HG02763 (cell line): Measurements from ENCODE around the gene IL36RN.

Experiments
- ATAC-seq: cut with Tn5 transposase; IDR thresholded peaks from one replicate; pipeline ENCODE4 v1.9.1; 2021; ENCODE audit warnings: mild to moderate bottlenecking, moderate library complexity; ENCODE audit not compliant: unreplicated experiment

The IL36RN gene

DNA sequence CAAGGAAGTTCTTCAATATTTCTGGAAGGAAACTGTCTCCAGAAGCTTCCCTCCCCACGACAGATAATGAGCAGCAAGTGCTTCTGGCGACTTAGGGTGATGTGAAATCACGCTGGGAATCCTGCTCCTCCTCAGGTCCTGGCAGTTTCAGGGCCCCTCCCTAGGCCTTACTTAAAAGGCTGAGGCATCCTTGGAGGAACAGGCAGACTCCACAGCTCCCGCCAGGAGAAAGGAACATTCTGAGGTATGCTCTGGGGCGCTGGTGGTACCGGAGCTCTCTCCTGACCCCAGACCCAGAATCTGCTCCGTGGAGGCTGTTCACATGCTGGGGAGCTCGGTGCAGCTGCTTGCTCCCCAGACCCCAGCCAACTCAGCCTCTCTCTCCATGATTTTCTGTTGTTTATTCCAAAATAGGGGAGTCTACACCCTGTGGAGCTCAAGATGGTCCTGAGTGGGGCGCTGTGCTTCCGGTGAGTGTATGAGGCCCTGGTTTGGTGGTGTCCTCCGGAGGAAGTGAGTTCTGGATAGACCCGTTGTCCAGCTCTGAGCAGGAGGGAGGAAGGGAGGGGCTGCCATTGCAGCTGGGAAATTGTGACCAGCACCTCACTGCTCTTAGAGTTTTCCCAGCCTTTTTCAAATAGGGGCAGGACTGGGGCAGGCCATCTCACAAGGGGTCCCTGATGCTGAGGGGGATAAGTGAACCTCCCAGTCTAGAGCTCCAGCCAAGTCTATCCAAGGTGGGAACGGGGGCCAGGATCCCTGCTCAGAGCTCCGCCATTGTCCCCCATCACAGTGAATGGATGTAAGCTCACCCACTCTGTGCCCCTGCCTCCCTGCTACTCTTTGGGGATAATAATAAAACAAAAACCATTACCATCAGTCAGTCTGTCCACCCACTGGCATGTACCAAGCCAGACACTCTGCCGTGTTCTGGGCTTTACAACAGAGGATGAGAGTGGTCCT lies at the start of gene IL36RN:
TSS of gene IL36RN (plus strand) at position 201 of the 963 bp plus-strand sequence. CDS start at position 442, 241 bp downstream.
- ATAC-seq = no peak

DNA sequence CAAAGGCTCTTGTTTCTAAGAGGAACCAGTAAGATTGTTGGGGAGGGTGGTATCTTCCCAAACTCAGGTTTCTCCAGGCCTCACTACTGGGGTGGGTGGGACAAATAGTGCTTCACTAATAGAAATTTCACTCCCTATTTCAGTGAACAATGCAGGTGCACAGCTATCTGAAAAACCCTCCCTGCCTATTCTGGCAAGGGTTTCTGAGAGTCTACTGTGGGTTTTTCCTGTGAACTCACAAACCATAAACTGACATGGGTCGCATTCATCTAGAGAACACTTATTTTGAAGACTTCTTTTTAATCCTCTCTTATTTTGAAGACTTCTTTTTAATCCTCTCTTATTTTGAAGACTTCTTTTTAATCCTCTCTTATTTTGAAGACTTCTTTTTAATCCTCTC lies 49.4 kb upstream of the IL36RN start:
- ATAC-seq = no peak

GRCh38 chr2:113010088-113010487 lies 48.9 kb upstream of the IL36RN start:
- no peak for ATAC-seq

DNA sequence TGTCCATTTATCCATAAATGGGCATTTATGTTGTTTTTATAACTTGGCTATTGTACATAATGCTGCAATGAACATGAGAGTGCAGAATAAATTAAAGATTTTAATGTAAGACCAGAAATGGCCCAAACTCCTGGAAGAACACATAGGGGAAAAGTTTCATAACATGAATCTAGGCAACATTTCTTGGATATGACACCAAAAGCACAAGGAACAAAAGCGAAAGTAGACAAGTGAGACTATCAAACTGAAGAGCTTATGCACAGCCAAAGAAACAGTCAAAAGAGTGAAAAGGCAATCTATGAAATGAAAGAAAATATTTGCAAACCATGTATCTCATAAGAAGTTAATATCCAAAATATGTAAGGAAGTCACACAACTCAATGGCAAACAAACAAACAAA lies 47.9 kb upstream of the IL36RN start:
- ATAC-seq = no peak

DNA sequence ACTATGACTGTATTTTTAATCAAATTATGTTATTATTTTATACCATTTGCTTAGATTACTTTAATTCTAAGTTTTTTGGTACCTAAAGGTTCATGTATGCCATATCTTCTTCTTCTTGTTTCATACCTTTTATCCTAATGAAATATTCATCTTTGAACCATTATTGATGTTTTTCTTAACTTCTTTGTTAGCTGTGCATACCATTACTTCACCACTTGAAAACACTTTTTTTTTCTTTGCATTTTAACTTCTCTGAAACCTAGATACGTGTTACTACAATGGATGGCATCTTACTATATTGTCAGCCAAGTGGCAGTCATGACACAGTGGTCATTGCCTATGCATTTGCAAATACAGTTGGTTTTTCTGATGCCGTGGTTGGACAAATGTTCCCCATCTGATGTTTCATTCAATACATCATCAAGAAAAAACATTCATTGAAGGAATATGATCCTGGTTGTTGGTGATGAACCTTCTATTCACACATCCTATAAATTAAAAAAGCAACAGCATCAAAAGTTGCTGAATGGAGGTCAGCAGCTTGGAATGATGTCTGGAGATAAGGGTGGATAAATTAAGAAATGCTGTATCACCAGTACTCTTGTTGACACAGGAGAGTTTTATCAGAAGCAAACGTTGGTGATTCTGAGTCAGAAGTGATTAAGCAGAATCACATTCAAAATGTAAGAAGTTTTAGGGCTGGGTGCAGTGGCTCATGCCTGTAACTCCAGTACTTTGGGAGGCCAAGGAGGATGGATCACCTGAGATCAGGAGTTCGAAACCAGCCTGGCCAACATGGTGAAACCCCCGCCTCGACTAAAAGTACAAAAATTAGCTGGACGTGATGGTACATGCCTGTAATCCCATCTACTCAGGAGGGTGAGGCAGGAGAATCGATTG lies 46.3 kb upstream of the IL36RN start:
- no peak for ATAC-seq

GRCh38 chr2:113013336-113013661 lies 45.7 kb upstream of the IL36RN start:
- no peak for ATAC-seq

DNA sequence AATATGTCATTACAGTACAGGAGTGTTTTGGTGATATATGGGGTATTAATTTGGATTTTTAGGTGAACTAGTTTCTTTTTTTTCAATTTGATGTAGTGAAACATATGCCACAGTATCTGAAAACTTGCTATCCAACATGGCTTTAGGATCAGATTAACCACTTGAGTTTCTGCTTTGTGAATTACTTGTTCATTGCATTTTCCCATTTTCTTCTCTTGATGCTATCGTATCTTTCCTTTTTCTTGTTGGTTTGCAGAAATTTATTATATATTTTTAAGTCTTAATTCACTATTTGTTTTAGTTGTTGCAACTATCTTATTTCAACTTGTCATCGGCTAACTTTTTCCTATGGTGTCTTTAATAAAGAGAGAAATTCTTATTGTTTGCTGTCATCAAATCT lies 44.9 kb upstream of the IL36RN start:
- ATAC-seq = no peak

DNA sequence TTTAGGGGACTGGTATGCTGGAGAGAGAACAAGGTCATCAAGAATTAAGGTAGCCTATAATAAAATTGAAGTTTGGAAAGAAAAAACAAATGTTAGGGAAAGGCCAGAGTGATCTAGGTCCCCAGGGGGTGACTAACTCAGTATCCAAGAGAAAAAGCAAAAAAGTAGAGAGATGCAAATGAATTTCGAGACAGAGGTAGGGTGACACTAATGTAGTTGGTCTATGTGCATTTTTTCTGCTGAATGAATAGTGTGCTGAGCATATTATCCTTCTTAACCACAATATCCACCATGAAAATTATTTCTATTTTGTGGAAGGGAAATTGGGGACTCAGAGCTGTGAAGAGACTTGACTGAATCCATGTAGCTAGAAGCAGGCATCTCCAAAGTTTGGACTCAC lies 44.0 kb upstream of the IL36RN start:
- no peak for ATAC-seq

DNA sequence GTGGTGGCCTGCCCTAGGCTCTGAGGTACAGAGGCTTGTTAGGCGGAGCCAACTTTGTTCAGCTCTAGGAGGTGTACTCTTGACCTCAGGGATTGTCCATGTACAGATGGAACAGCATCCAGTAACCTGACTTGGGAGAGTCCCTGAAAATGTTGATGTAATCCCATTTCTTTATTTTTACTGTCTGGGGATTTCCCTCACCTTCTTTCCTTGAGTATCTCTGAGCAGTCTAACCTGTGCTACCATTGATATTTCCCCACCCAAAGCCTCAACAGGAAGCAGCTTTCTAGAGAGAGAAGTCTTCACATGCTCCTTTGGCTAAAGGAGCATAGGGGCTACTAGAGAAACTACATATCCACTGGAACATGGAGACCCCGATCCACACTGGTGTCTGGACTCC lies 43.3 kb upstream of the IL36RN start:
- ATAC-seq = no peak

- ATAC-seq = no peak
Measured at GRCh38 chr2:113018509-113018908, 40.5 kb upstream of the IL36RN start.

GRCh38 chr2:113021312-113021711 lies 37.7 kb upstream of the IL36RN start:
- ATAC-seq = no peak

- no peak for ATAC-seq
Measured at GRCh38 chr2:113024764-113025163, 34.2 kb upstream of the IL36RN start.

GRCh38 chr2:113025737-113026136 lies 33.3 kb upstream of the IL36RN start:
- no peak for ATAC-seq

- ATAC-seq = no peak
Measured at GRCh38 chr2:113027691-113028090, 31.3 kb upstream of the IL36RN start.

DNA sequence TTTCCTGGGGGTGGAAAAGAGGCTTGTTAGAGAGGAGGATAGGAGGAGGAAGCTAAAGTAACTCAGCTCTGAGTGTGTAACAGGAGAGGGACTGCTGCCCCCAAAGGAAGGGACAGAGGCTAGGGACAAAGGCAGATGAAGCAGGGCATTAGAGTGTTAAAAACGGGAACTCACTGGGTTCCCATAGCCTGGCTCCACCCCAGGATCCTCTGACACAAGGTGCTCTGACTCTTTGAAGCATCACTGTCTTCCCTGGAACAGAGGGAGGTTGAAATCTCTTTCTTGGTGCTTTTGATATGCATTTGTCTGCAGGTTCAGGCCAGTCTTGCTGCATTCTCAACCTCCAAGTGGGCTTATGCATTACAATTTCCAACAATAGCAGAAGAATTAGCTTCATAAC lies 30.9 kb upstream of the IL36RN start:
- ATAC-seq = no peak

- no peak for ATAC-seq
Measured at GRCh38 chr2:113032737-113033136, 26.3 kb upstream of the IL36RN start.

DNA sequence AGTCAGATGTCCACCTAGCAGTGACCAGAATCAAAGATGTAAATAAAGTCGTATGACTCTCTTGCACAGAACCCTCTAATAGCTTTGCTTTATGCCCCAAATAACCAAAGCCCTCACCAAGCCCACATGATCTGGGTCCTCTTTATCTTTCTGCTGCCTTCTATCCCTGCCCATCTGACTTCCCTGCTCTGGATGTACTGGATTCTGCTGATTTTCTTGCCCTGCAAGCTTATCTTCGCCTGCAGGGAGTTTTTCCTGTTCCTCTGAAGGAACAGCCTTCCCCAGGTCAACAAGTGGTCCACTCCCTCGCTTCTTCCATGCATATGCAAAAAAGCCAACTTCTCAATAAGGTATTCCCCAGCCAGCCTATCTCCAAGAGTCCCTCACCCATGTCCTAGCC lies 25.0 kb upstream of the IL36RN start:
- ATAC-seq = no peak

DNA sequence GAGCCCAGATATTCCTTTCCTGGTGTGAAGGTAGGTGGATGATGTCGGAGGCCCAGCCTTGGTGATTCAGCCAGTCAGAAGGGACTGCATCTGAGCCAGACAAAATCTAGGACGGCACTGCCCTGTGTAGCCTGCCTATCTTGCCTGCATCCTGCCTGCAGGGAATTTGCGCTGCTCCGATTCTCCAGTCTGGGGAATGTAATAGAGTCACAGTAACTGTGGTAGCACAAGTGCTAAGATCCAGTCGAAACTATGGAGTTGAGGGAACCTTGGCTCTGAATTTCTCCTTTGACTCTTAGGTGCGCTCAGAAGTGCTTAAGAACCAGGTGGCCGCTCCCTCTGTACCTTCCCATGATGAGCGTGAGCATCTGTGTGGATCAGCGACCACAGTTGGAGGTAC lies 22.2 kb upstream of the IL36RN start:
- ATAC-seq = no peak

DNA sequence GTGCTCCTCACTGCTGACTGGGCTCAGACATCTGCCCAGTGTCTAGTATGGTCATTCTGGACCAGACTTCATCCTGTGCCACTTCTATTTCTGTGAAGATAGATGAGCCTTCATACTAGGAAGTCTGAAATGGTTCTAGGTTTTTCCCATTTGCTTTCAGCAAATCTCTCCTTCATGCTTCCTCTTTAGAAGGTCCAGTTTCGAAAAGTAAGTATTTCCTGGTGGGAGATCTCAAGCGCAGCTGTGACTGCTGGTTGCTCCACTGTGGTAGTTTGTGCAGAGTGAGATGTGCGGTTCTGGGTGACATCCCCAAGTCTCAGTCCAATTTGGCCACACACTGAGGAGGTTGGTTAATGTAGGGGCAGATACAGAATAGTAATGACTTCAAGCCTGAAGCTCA lies 20.7 kb upstream of the IL36RN start:
- ATAC-seq = no peak

DNA sequence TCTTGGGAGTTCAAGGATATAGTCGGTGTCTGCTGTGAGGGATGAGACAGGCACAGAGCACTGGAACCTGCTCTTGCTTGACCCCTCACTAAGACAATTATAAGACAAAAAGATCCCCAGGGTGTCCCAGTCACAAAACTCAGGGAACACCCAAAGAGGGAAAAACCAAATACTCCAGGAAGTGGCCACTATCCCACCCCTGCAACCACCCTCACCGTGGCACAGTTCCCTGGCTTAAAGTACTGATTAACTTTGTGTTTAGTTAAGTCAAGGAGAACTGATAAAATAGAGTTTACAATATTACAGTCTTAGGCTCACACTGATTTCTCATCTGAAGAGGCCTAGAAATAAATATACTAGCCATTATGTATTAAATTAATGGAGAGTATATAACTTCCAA lies 19.8 kb upstream of the IL36RN start:
- no peak for ATAC-seq

- no peak for ATAC-seq
Measured at GRCh38 chr2:113039719-113040118, 19.3 kb upstream of the IL36RN start.

DNA sequence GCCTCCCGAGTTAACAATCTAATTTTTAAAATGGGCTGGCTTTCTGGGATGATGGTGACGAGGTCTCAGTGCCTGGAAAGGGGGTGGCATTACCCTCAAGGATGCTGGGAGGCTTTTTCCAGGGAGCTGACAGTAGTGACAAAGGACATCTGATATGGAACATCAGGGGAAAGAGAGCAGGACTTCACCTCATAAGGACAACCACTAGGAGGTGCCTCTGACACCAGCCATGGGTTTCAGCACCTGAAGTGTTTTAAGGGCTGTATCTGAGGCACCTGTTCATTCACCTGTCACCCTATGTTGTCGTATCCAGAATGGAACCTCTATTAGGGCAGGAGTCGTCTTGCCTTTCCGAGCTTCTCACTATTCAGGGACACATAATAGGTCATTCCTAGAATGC lies 17.1 kb upstream of the IL36RN start:
- ATAC-seq = no peak
